AG10803 (cell line): ENCODE measurements around the gene TADA3.

ENCODE experiments used
- DNase-seq: peaks from one replicate; pipeline ENCODE4 v3.0.0; 2010; ENCODE audit warnings: low read depth
- H3K4me3 ChIP-seq: 2 replicates; pipeline ENCODE4 v1.5.1; 2011; ENCODE audit warnings: mild to moderate bottlenecking, low read length, control low read depth
- TF ChIP-seq, protein P1 (sequence below): conservative IDR thresholded peaks from 2 replicates; pipeline ENCODE4 v1.5.1; 2011; ENCODE audit warnings: mild to moderate bottlenecking, low read length, control low read depth, inconsistent platforms

TADA3 gene

DNA sequence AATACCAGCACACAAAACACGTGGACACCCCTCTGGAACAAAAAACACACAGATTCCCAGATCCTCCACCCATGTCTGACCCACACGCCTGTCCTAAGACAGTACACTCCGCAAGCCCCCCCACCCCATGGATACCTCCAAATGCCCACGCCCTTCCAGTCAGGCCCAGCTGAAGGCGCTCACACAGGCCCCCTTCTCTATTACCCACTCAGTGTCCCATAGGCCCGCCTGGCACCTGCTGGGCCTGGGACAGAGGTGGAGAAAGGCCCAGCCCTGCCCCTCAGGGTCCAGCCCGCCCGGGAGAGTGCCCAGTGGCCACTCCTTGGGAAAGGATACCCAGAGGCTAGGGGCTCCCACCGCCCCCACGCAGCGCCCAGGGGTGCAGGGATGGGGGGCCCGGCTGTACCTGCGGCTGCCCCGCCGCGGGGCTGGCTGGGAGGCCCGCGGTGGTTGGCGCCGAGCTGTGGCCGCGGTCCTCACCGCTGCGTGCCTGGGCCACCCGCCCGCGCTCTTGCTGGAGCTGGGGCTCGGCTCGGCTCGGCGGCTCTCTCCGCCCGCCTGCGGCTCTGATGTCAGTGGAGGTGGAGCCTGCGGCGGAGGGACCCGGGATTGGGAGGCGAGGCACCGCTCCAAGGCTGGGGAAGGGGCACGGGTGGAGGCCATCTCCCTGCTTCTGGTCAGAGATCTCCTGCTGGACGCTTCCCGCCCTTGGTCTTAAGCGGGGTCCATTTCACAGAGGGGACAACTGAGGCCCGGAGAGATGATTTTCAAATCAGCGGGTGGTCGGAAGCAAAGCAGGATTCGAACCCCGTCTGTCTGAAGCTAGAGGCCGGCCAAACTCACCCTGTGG, 22.6 kb downstream of the TADA3 start, which contains the start of gene CAMK1:
Gene CAMK1 (minus strand): TSS at position 522 of the 850 bp plus-strand sequence. CDS start 2,198 bp downstream, outside the sequence.
- DNase-seq: peak; percentile 69
- TF ChIP-seq, protein P1, sequence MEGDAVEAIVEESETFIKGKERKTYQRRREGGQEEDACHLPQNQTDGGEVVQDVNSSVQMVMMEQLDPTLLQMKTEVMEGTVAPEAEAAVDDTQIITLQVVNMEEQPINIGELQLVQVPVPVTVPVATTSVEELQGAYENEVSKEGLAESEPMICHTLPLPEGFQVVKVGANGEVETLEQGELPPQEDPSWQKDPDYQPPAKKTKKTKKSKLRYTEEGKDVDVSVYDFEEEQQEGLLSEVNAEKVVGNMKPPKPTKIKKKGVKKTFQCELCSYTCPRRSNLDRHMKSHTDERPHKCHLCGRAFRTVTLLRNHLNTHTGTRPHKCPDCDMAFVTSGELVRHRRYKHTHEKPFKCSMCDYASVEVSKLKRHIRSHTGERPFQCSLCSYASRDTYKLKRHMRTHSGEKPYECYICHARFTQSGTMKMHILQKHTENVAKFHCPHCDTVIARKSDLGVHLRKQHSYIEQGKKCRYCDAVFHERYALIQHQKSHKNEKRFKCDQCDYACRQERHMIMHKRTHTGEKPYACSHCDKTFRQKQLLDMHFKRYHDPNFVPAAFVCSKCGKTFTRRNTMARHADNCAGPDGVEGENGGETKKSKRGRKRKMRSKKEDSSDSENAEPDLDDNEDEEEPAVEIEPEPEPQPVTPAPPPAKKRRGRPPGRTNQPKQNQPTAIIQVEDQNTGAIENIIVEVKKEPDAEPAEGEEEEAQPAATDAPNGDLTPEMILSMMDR: no peak
- peak within 1 kb of the TSS; percentile 79 for H3K4me3 ChIP-seq

DNA sequence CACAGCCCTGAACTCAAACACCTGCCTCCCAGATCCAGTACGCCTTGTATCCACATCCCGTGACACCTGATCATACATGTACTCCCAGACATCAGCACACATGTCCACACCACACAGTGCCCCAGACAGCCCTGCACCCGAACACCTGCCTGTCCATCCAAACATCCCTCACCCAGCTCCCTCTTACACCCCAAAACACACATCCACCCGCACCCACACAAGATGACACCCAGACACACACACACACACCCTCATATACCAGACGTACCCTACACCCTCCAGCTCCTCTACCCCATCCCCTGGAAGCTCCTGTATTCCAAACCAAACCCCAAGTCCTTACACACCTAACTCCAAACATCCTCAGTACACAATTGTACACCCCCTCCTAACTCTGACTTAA, 23.3 kb downstream of the TADA3 start:
- TF ChIP-seq, protein P1: no peak
- no peak for DNase-seq
- peak overlapping the region; percentile 79 for H3K4me3 ChIP-seq

DNA sequence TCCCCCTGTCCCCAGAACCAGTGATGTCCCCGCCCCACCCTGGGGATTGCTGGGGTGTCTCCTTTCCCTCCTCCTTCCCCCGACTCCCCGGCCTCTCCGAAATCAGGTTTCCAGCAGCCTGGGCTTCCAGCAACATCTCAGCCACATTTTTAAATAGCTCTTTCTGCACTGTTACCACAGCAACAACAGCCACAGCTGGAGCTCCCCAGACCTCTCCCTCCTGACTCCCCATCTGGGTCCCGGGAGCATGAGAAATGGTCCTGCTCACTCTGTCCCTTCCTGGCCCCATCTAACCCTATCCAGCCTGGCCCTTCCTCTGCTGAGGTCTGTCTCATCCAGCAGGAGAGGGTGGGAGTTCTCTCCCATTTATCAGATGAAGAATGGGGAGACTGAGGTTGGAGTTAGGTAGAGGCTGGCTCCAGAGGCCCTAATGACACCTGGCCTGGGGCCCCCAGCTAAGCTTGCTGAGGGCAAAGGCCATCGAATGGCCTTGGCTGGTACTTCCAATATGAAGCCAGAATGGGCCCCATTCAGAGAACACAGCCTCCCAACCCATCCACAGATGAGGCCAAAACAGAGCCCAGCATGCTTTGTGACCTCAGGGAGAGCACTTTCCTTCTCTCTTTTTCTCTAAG, 24.0 kb downstream of the TADA3 start:
- TF ChIP-seq, protein P1: no peak
- H3K4me3 ChIP-seq: no peak overlapping the region
- DNase-seq: no peak

GRCh38 chr3:9767418-9767817, 24.9 kb downstream of the TADA3 start:
- TF ChIP-seq, protein P1: no peak
- H3K4me3 ChIP-seq: no peak overlapping the region
- DNase-seq: no peak

GRCh38 chr3:9765865-9766264, 26.4 kb downstream of the TADA3 start:
- TF ChIP-seq, protein P1: no peak
- no peak overlapping the region for H3K4me3 ChIP-seq
- DNase-seq: no peak

DNA sequence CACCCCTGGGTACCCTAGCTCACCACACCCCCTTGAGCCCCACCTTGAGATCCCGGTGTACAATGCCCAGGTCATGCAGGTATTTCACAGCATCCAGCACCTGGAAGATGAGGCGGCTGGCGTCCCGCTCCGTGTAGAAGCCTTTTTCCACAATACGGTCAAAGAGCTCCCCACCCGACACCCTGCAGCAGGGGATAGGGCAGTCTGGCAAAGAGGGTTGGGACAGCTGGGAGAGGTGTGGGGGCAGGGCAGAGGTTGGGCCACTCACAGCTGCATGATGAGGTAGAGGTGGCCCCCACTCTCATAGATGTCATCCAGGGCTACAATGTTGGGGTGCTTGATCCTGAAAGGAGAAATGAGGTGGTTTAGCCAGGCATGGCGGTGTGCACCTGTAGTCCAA, 29.4 kb downstream of the TADA3 start:
- TF ChIP-seq, protein P1: no peak
- no peak overlapping the region for H3K4me3 ChIP-seq
- DNase-seq: no peak
